ENCODE data around the gene MICAL2.

Gene MICAL2, protein sequence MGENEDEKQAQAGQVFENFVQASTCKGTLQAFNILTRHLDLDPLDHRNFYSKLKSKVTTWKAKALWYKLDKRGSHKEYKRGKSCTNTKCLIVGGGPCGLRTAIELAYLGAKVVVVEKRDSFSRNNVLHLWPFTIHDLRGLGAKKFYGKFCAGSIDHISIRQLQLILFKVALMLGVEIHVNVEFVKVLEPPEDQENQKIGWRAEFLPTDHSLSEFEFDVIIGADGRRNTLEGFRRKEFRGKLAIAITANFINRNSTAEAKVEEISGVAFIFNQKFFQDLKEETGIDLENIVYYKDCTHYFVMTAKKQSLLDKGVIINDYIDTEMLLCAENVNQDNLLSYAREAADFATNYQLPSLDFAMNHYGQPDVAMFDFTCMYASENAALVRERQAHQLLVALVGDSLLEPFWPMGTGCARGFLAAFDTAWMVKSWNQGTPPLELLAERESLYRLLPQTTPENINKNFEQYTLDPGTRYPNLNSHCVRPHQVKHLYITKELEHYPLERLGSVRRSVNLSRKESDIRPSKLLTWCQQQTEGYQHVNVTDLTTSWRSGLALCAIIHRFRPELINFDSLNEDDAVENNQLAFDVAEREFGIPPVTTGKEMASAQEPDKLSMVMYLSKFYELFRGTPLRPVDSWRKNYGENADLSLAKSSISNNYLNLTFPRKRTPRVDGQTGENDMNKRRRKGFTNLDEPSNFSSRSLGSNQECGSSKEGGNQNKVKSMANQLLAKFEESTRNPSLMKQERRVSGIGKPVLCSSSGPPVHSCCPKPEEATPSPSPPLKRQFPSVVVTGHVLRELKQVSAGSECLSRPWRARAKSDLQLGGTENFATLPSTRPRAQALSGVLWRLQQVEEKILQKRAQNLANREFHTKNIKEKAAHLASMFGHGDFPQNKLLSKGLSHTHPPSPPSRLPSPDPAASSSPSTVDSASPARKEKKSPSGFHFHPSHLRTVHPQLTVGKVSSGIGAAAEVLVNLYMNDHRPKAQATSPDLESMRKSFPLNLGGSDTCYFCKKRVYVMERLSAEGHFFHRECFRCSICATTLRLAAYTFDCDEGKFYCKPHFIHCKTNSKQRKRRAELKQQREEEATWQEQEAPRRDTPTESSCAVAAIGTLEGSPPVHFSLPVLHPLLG

GRCh38 chr11:12110201-12110713 lies at the start of gene MICAL2:
Gene MICAL2, plus strand, starts transcription at chr11:12110590. Its CDS starts 51,566 bp downstream, at chr11:12162156.
- peak; percentile 90 for DNase-seq (ENCODE audit: low spot score)

DNA sequence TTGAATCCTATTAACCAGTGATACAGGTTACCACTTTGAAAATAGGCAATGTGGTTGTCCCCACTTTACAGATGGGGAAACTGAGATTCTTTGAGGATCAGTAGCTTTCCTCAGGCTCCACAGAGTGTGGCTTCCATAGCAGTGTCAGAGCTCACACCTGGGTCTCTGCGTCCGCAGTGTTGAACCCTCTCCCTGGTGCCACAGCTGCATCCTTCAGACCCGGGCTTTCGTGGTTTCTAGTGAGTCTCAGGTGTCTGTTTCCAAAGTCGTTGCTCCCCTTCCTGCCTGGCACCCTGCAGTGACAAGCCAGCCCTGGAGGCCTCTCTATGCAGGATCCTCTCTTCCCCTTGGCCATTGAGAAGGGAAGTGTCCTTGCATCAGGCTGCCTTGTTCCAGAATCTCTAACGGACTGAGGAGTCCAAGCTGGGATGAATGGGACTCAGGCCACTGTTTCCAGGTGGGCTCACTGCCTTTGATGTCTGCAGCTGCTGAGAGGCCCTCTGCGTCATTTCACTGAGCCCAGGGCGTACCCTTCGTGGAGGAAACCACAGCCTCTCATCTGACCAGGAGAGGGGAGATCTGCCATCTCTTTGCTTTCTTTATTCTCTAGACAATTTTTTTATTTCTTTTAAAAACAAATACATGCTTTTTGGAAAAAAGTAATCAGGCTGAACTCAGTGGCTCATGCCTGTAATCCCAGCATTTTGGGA lies 48.4 kb upstream of the MICAL2 start:
- no peak for DNase-seq (ENCODE audit: low spot score)

DNA sequence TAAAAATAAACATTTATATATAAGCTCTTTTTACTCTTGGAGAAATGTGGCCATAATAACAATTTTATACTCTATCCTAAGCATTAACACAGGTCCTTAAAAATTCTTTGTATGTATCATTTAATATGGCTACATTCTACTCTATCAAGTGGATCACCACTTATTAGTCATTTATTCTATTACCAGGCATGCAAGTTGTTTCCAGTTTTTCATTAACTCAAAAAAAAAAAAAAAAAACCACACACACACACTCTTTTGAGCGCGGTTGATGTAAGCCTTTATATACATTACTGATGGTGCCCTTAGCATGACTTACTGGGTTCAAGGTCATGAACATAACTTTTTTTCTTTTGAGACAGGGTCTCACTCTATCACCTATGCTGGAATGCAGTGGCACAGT lies 47.1 kb upstream of the MICAL2 start:
- DNase-seq (ENCODE audit: low spot score), result no peak

GRCh38 chr11:12064136-12064953 lies 46.0 kb upstream of the MICAL2 start:
- DNase-seq (ENCODE audit: low spot score), result no peak

- DNase-seq (ENCODE audit: low spot score), result no peak
These were observed 45.5 kb upstream of the MICAL2 start for GRCh38 chr11:12064954-12065280.

GRCh38 chr11:12066056-12066798 lies 44.2 kb upstream of the MICAL2 start:
- DNase-seq (ENCODE audit: low spot score), result peak; percentile 94

GRCh38 chr11:12066799-12067508 lies 43.4 kb upstream of the MICAL2 start:
- DNase-seq (ENCODE audit: low spot score), result no peak

DNA sequence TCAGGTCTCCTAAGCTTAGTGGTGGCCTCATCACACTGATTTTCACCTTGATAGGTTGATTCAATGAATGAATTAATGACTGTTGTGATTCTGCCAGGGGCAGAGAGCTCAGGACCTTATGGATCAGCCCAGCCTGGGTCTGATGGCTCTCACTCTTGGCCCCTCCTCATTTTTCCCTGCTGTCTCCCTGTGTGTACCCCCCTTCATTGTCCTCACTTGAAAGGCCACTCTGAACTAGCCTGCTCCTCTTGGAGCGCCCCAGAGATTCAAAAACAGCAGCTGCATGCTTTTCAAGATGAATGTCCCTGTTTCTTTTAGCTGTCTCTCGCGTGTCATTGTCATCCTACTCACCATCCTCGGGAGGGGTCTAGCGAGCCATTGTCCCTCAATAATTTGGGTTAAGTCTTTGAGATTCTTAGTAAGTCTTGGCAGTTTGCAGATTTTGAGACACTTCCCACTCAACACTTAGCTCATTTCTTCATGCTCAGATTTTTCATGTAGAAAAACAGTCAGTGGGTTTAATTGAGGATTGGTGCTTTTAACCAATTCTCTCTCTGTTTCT lies 42.5 kb upstream of the MICAL2 start:
- DNase-seq (ENCODE audit: low spot score), result no peak

- no peak for DNase-seq (ENCODE audit: low spot score)
These were observed 41.2 kb upstream of the MICAL2 start for GRCh38 chr11:12069066-12069676.

GRCh38 chr11:12070446-12071267 lies 39.7 kb upstream of the MICAL2 start:
- DNase-seq (ENCODE audit: low spot score), result no peak

GRCh38 chr11:12071574-12071973 lies 38.8 kb upstream of the MICAL2 start:
- DNase-seq (ENCODE audit: low spot score), result no peak

GRCh38 chr11:12073436-12073835 lies 37.0 kb upstream of the MICAL2 start:
- no peak for DNase-seq (ENCODE audit: low spot score)

- DNase-seq (ENCODE audit: low spot score), result no peak
These were observed 36.5 kb upstream of the MICAL2 start for GRCh38 chr11:12073886-12074285.

- DNase-seq (ENCODE audit: low spot score), result no peak
These were observed 35.7 kb upstream of the MICAL2 start for GRCh38 chr11:12074529-12075195.

DNA sequence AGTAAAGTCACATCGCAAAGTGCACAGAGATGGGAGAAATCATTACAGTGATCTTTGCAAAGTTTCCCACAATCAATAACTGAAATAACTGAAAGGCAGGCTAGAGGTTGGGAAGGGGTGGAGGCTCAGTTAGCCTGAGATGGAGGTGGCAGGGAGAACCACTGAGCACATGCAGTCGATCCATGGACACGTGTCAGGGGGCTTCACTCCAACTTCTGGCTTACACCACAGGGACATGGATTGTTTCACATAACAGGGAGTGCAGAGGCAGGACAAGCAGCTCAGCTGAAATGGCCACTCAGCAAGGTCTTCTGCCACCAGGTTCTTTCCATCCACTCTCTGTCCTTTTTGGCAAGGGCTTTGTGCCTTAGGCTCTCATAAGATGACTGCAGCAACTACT lies 35.1 kb upstream of the MICAL2 start:
- no peak for DNase-seq (ENCODE audit: low spot score)

GRCh38 chr11:12075822-12076821 lies 34.3 kb upstream of the MICAL2 start:
- no peak for DNase-seq (ENCODE audit: low spot score)
